GM12865 (cell line): ENCODE results near the gene ADAMTS18.

Experiments used
- DNase-seq: peaks from one replicate; pipeline ENCODE4 v3.0.0; 2010; ENCODE audit warnings: low read depth
- H3K4me3 ChIP-seq: 2 replicates; pipeline ENCODE4 v1.5.1; 2011; ENCODE audit warnings: mild to moderate bottlenecking, low read depth, low read length, control low read depth
- TF ChIP-seq, protein P1 (sequence below): IDR thresholded peaks from 2 replicates; pipeline ENCODE4 v1.5.1; 2011; ENCODE audit warnings: low read length, control low read depth, low read depth, inconsistent platforms; ENCODE audit not compliant: insufficient read depth; ENCODE audit errors: missing control alignments

The ADAMTS18 gene

DNA sequence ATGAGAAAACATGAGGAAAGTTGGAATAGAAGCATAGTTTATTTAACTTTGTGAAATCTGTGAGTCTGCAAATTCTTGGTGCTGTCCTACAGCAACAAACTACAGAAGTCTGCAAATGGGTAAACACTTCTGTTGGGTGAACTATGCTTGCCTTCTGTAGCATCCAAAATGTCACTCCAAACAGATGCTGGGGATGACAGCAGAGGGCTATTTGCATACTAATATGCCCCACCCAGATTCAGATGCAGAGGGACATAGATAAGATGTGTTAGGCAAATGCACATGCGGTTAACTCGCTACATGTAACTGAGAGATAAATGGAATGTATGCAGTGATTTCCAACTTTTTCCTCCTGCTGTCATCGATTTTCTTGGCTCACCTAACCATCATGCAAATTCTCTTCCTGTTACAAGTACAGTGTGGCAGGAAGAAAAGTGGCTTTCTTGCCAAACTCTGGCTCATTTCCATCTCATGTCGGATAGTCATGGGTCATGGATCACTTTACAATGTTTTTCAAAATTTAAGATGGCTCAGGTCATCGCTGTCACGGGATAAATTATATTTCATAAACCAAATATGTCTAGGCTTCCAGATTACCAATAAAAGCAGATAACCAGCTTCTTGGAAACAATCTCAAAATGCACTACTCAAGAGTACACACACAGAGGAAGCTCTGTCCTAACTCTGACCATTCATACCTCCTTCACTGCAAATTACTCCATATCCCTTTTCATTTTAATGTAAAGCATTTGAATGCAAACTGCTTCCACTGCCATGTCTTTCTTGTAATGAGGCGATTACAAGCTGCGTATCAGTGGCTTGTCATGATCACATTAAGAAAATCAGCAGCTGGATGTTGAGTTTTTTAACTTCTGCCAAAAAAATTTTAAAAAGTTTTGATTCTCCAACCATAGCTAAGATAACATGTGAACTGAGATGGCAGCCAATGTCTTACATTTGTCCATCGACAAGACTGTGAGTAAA is 47.7 kb downstream of the ADAMTS18 start:
- TF ChIP-seq, protein P1, sequence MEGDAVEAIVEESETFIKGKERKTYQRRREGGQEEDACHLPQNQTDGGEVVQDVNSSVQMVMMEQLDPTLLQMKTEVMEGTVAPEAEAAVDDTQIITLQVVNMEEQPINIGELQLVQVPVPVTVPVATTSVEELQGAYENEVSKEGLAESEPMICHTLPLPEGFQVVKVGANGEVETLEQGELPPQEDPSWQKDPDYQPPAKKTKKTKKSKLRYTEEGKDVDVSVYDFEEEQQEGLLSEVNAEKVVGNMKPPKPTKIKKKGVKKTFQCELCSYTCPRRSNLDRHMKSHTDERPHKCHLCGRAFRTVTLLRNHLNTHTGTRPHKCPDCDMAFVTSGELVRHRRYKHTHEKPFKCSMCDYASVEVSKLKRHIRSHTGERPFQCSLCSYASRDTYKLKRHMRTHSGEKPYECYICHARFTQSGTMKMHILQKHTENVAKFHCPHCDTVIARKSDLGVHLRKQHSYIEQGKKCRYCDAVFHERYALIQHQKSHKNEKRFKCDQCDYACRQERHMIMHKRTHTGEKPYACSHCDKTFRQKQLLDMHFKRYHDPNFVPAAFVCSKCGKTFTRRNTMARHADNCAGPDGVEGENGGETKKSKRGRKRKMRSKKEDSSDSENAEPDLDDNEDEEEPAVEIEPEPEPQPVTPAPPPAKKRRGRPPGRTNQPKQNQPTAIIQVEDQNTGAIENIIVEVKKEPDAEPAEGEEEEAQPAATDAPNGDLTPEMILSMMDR = no peak
- no peak for DNase-seq
- no peak overlapping the region for H3K4me3 ChIP-seq

DNA sequence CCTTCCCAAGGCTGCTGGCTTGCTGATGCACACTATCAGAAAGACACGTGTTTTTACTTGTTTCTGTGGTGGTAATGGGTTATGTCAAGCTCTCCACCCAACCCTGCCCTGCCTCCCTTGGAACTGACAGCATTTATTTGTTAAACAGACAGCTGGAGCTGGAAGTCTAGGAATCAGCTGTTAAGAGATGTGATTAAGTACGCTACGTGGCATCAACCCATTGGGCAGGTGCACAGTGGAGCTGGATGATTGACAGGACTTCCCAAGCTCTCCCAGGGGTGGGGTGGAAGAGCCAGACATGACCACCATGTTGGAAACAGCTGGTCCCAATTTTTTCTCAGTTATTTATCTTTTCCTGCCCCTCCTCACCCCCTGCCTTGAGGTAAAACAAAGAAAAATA is 49.4 kb downstream of the ADAMTS18 start:
- TF ChIP-seq, protein P1 = no peak
- DNase-seq = no peak
- H3K4me3 ChIP-seq = no peak overlapping the region

DNA sequence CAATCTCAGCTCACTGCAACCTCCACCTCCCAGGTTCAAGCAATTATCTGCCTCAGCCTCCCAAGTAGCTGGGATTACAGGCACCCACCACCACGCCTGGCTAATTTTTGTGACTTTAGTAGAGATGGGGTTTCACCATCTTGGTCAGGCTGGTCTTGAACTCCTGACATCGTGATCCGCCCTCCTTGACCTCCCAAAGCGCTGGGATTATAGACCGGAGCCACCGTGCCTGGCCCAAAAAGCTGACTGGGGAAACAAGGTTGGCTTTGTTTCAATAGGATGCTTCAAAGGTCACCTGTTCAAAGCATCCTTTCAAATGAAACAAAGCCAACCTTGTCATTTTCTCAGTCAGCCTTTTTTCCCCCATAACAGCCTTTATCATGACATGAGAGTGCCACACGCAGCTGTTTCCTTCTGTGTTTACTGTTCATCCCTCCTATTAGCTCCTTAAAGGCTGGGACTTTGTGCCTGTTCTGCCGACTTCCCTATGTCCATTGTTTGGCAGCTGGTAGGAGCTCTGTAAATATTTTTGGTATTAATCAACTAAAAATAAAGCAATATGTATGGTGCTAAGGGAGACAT is 51.1 kb downstream of the ADAMTS18 start:
- H3K4me3 ChIP-seq = no peak overlapping the region
- no peak for DNase-seq
- TF ChIP-seq, protein P1 = no peak

DNA sequence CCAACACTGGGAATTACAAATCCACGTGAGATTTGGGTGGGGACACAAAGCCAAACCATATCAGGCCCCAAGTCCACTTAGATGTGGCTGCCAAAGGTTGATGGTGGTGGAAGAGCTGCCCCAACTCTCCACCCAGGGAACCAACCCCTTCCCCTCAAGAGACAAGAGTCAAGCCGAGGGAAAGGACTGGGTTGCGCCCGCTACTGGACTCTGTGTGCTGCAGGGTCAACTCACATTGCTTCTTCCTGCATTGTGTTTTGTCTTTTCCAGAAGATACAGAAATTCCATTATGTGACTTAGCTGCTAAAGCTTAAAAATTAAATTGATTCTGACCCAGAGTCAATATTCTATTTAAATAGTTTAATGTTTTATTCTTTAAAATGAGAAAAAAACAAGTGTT is 58.5 kb downstream of the ADAMTS18 start:
- peak; percentile 36 for DNase-seq
- H3K4me3 ChIP-seq = no peak overlapping the region
- TF ChIP-seq, protein P1 = peak; percentile 53

DNA sequence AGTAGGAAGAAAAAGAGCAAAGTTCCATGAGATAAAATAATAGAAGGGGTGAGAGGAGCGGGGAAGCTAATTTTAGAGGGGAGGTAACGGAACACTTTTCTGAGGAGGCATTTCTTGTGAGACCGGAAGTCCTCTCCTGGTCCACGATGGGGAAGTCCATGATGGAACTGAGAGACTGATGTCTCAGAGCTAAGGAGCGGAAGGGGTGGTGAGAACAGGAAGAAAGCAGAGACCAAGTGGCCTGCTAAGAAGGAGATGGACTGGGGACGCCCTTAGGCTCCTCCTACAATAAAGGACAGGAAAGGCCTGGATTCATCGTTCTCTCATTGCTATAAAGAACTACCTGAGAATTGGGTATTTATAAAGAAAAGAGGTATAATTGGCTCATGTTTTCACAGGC is 59.4 kb downstream of the ADAMTS18 start:
- H3K4me3 ChIP-seq = no peak overlapping the region
- no peak for DNase-seq
- TF ChIP-seq, protein P1 = no peak

DNA sequence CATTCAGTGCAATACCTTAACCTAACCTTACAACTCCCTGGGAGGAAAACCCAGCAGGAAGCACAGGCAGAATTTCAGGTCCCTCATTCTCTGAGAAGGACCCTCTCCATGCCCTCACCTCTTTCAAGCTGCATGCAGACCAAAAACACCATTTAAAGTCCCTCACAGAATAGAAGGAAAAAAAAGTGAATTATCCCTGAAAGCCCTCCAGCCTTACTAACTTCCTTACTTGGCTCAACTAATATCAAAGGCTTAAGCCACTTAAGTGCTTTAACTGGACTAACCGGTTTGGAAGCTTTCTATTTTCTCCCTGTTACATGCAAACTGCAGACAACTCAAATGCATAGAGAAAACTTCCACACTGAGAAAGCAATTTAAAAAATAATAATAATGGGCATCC is 60.5 kb downstream of the ADAMTS18 start:
- DNase-seq = no peak
- H3K4me3 ChIP-seq = no peak overlapping the region
- TF ChIP-seq, protein P1 = no peak
